Gastroesophageal sphincter (tissue), 4 donors: ENCODE measurements around the gene TALDO1. TPM values are rescaled to one million over a fixed set of nuclear protein-coding genes. Genes with fewer than 3 reads are reported as not detected.

Experiments
- ATAC-seq: fragments of 150-250 bp; one replicate; pipeline ENCODE4 v1.9.1; 2016; ENCODE audit warnings: mild to moderate bottlenecking, moderate library complexity
- H3K27ac ChIP-seq, 4 donors: fragments of 200-600 bp; sonication (generic) in 3 of 4; 1 replicate in 3 of 4; 2 replicates in 1 of 4; pipeline ENCODE4 v1.5.1; 2016 to 2019
- H3K27me3 ChIP-seq: fragments of 200-600 bp; sonication (generic); one replicate; pipeline ENCODE4 v1.5.1; 2019
- H3K36me3 ChIP-seq, 2 donors: fragments of 200-600 bp; sonication (generic); one replicate each; pipeline ENCODE4 v1.5.1; 2019; ENCODE audit warnings: control low read depth in 1 of 2
- H3K4me1 ChIP-seq, 3 donors: fragments of 200-600 bp; sonication (generic); 1 replicate in 2 of 3; 2 replicates in 1 of 3; pipeline ENCODE4 v1.5.1; 2016 to 2019; ENCODE audit warnings: control low read depth in 2 of 3
- H3K4me3 ChIP-seq, 2 donors: fragments of 200-600 bp; sonication (generic); one replicate each; pipeline ENCODE4 v1.5.1; 2019; ENCODE audit warnings: mild to moderate bottlenecking in 1 of 2, moderate library complexity in 1 of 2
- H3K9me3 ChIP-seq, 3 donors: fragments of 200-600 bp; sonication (generic); one replicate each; pipeline ENCODE4 v1.5.1; 2017 to 2019; ENCODE audit warnings: control low read depth in 2 of 3
- EP300 ChIP-seq: sonication (generic); formaldehyde crosslinking; IDR thresholded peaks from one replicate; pipeline ENCODE4 v1.6.1; 2017; ENCODE audit warnings: antibody characterized with exemption, mild to moderate bottlenecking
- POLR2A ChIP-seq, 2 donors: fragments of 450-650 bp; IDR thresholded peaks; one replicate each; pipeline ENCODE4 v1.6.1; 2017; ENCODE audit warnings: antibody characterized with exemption in 2 of 2, mild to moderate bottlenecking in 2 of 2, moderate library complexity in 1 of 2
- POLR2AphosphoS5 ChIP-seq: sonication (generic); formaldehyde crosslinking; IDR thresholded peaks from one replicate; pipeline ENCODE4 v1.6.1; 2017; ENCODE audit warnings: antibody characterized with exemption
- WGBS, 2 donors: methylation state at CpG; one replicate each; pipeline ENCODE4 v1.1.5; 2018; ENCODE audit warnings: low coverage in 1 of 2; 5-methylcytosine and 5-hydroxymethylcytosine counted together
- total RNA-seq, 4 donors: library from RNA; depleted of rRNA; stranded (reverse); fragments of >200 nt; gene quantifications; one replicate each; pipeline ENCODE4 v1.1.0, GENCODE V29; 2016
- TF ChIP-seq, protein P1 (sequence below), 4 experiments: fragments of 200-600 bp in 2 of 4; fragments of 450-650 bp in 2 of 4; sonication (generic) in 1 of 4; IDR thresholded peaks; one replicate each; pipeline ENCODE4 v1.5.1; 2017 to 2019; ENCODE audit warnings: antibody characterized with exemption in 4 of 4, mild to moderate bottlenecking in 2 of 4, moderate library complexity in 2 of 4

TALDO1 gene
- total RNA-seq, 4 donors from 2014 or later: 161 to 201 (median 185) TPM

DNA sequence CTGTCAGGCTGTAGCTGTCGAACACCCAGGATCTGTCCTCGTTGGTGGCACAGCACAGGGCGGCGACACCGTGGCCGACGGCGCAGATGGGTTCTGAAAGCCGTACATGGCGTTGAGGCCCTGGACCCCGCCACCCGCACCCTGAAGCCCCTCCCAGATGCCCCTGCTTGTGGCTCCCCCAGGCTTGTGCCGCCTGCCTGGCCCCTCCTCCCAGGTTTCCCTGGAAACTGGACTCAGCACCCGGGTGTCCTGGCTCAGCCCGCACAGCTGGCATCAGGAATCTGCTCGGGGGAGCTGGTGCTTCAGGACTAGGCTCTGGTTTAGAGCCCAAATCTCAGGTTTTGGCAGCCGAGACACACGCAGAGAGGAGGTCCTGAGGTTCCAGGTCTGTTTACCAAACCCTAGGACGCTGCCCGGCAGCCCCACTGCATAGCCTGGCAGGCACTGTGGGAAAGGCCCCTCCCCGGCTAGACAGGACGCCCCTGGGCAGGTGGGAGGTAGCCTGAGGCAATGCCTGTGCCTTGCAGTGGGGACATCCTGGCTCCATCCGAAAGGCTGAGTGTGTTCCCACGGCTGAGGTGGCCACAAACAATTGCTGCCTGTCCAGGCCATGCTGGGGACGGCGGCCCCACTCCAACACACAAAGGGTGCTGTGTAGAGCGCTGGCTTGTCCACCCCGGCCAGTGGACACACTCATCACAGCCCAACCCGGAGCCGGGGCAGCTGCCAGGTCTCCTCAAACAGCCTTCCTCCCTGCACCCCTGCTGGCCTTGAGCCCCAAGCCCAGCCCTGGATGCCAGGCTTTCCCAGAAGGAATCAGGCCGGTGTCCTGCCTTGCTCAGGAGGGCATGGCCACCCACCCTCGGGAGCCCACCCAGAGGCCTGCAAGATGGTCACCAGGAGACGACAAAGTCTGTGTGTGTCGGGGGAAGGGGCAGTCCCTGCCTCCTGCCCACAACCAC lies 25.4 kb downstream of the TALDO1 start:
- TF ChIP-seq, protein P1, sequence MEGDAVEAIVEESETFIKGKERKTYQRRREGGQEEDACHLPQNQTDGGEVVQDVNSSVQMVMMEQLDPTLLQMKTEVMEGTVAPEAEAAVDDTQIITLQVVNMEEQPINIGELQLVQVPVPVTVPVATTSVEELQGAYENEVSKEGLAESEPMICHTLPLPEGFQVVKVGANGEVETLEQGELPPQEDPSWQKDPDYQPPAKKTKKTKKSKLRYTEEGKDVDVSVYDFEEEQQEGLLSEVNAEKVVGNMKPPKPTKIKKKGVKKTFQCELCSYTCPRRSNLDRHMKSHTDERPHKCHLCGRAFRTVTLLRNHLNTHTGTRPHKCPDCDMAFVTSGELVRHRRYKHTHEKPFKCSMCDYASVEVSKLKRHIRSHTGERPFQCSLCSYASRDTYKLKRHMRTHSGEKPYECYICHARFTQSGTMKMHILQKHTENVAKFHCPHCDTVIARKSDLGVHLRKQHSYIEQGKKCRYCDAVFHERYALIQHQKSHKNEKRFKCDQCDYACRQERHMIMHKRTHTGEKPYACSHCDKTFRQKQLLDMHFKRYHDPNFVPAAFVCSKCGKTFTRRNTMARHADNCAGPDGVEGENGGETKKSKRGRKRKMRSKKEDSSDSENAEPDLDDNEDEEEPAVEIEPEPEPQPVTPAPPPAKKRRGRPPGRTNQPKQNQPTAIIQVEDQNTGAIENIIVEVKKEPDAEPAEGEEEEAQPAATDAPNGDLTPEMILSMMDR (IDR thresholded peaks at IDR 0.05): no peak
- TF ChIP-seq POLR2A (IDR thresholded peaks at IDR 0.05): no peak
- no peak for TF ChIP-seq POLR2AphosphoS5
- Histone ChIP-seq H3K9me3 (no peaks in the 10 kb centered on the region), H3K36me3 (peaks cover 0 to 70% of the 10 kb centered on the region in 2 donors), H3K27me3 (no peaks in the 10 kb centered on the region), H3K4me3 (no peak overlapping the region), H3K4me1 (peaks cover 0 to 52% (median 17%) of the 10 kb centered on the region in 3 donors), H3K27ac (peak overlapping the region in 2 of 4 donors; percentile 26 to 41)
- ATAC-seq: no peak
- 80% methylated on average over 1 of the region's 34 CpGs; no CpG with 5 or more reads in 1 of the 2 donors for WGBS, 2 donors

DNA sequence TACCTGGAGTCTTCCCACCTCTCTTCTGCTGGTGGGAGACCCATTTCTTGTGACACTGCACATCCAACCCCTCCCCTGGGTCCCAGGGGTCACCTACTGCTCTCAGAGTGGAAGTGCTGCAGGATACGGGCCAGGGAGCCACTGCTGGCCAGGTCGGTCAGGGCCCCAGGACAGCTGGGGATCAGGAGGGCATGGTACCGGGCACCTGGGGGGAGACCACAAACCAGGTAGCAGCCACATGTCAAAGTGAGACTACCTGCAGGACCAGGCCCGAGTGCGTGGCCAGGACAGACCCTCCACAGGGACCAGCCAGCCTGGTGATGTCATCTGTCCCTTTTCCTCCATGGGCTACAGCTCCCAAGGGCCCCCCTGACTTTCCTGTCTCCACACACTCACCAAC lies 26.2 kb downstream of the TALDO1 start:
- Histone ChIP-seq H3K9me3 (no peaks in the 10 kb centered on the region), H3K27me3 (no peaks in the 10 kb centered on the region), H3K4me1 (peaks cover 0 to 59% (median 21%) of the 10 kb centered on the region in 3 donors)

DNA sequence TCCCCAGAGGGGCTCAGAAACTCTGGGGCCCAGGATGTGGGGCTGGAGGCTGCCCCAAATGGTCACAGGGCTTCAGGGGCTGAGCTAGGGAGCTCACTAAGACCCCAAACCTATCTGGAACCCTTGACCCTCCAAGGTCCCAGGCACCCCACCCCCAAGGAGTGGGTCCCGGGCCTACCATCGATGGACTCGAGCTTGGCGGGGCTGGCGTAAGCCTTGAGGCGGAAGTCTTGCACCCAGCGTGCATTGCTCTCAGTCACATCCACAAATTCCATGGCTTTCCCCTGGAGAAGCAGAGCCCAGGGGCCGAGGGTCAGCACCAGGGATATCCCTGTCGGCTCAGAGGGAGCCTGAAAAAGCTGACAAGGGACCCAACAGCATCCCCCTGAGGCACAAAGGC lies 26.6 kb downstream of the TALDO1 start:
- no CpG with 5 or more reads among the region's 9 CpGs for WGBS, 2 donors
- H3K4me3 ChIP-seq: no peak overlapping the region
- no peak for ATAC-seq
- TF ChIP-seq POLR2AphosphoS5 (no peak), EP300 (no peak), POLR2A (IDR thresholded peaks at IDR 0.05) (no peak)
- TF ChIP-seq, protein P1 (IDR thresholded peaks at IDR 0.05): no peak
- no peaks in the 10 kb centered on the region for H3K9me3 ChIP-seq
- H3K4me1 ChIP-seq: peaks cover 0 to 63% (median 23%) of the 10 kb centered on the region in 3 donors
- H3K27ac ChIP-seq: no peak overlapping the region
- no peaks in the 10 kb centered on the region for H3K27me3 ChIP-seq
- H3K36me3 ChIP-seq: peaks cover 0 to 60% of the 10 kb centered on the region in 2 donors

More for the DNA sequence above, 26.2 kb downstream of the TALDO1 start:
- Histone ChIP-seq H3K4me3 (no peak overlapping the region), H3K27ac (peak overlapping the region in 2 of 4 donors; percentile 26 to 41), H3K36me3 (peaks cover 0 to 64% of the 10 kb centered on the region in 2 donors)
- no peak for ATAC-seq
- TF ChIP-seq POLR2AphosphoS5 (no peak), EP300 (no peak), POLR2A (IDR thresholded peaks at IDR 0.05) (no peak)
- TF ChIP-seq, protein P1 (IDR thresholded peaks at IDR 0.05): no peak
- WGBS, 2 donors: 91% methylated on average over 4 of the region's 5 CpGs; no CpG with 5 or more reads in 1 of the 2 donors

DNA sequence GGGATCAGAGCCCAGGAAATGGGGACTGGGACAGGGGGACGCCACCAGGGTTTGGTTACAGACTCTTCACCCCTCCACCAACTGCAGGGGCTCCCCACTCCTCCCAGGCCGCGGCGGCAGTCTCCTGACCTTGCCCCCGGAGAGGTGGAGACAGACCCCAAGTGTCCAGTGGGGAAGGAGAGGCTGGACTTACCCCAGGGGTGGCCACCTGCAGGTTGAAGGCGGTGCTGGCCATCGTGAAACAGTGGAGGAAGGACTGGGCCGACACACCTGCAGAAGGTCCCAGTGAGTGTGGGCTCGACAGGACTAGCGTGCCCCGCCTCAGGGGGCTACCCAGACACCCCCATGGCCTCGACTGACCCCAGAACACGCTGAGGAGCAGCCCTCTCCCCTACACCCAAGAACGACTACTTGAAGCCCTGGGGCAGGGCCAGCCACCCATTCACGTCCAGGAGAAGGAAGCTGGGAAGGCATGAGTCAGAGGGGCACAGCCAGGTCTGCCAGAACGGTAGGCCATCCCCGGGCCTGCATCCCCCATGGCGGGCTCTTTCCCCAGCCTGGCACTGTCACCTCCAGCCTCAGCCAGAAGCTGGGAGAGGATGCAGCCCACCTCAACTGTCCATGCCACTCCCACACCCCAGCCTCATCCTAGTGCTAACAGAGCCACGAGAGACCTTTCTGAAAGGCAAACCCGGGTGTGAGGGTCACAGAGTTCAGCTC lies 27.8 kb downstream of the TALDO1 start:
- TF ChIP-seq EP300 (no peak), POLR2A (IDR thresholded peaks at IDR 0.05) (no peak), POLR2AphosphoS5 (no peak)
- TF ChIP-seq, protein P1 (IDR thresholded peaks at IDR 0.05): no peak
- Histone ChIP-seq H3K27ac (no peak overlapping the region), H3K4me3 (peak overlapping the region in 1 of 2 donors; percentile 98), H3K36me3 (peaks cover 0 to 51% of the 10 kb centered on the region in 2 donors), H3K27me3 (no peaks in the 10 kb centered on the region), H3K4me1 (peaks cover 0 to 76% (median 23%) of the 10 kb centered on the region in 3 donors), H3K9me3 (no peaks in the 10 kb centered on the region)
- WGBS, 2 donors: 40 to 84% methylated on average over 1 to 5 of the region's 20 CpGs
- ATAC-seq: no peak
